ENCODE results near the gene MRPL53.

DNA sequence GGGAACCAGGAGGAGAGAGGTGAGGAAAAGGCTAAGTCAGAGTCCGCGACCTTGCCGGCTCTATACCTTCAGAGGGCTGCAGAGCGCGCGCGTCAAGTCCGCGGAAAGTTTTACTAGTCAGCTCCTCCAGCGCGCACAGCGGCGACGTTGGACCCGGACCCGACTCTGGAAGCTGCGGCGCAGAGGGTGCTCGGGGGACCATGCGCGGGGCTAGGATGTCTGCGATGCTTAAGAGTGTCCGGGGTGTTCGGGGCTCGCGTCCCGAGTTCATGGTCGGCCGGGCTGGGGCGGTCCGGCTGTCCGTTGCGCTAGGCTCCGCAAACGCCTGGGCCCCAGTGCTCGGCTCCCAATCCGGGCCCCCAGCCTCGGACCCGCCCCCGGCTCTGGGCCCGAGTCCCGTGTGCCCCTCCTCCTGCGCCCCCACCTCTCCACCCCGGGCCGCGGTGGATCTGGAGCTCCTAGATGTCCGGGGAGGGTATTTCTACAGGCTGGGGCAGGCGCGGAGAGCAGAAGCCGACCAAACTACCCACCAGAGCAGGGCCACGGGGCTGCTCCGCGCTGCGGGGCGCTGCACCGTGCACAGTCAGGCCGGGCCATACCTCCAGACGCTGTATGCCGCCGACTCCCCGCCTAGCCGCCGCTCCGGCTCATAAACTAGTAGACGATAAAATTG lies 26.9 kb upstream of the MRPL53 start, which contains the start of gene LBX2:
- TF ChIP-seq CTCF (conservative IDR thresholded peaks at IDR 0.05; ENCODE audit: low read depth in 2 of 2): no peak
- TF ChIP-seq POLR2AphosphoS5 (IDR thresholded peaks at IDR 0.05; ENCODE audit: low read depth): no peak
- TF ChIP-seq EZH2phosphoT487 (IDR thresholded peaks at IDR 0.05; ENCODE audit: unreplicated experiment): peak; percentile 47
